NB4 (cell line): ENCODE data around the gene ANKRD11.

ENCODE experiments used
- CTCF ChIP-seq: IDR thresholded peaks from one replicate; pipeline ENCODE4 v1.5.1; 2012; ENCODE audit warnings: low read depth, low read length
- MAX ChIP-seq: IDR thresholded peaks from 2 replicates; pipeline ENCODE4 v1.6.1; 2011; ENCODE audit warnings: low read depth, low read length
- MYC ChIP-seq: IDR thresholded peaks from 2 replicates; pipeline ENCODE4 v1.6.1; 2011; ENCODE audit warnings: low read depth, low read length
- POLR2A ChIP-seq: IDR thresholded peaks from 2 replicates; pipeline ENCODE4 v1.6.1; 2011; ENCODE audit warnings: mild to moderate bottlenecking; ENCODE audit not compliant: insufficient read length; ENCODE audit errors: extremely low read depth

DNA sequence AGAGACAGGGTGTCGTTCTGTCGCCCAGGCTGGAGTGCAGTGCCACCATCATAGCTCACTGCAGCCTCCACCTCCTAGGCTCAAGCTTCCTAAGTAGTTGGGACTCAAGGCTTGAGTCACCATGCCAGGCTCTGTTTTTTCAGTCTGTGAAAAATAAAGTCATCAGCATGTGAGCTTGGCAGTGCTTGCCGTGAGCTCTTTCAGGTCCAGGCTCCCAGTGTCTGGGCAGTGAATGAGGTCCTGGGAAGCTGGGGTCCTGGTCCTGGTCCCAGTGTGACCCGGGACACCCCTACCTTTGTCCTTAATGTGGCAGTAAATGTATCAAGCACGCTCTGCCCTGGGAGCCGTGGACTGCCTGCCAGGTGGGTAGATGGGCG, 47.2 kb upstream of the ANKRD11 start:
- TF ChIP-seq POLR2A (no peak), CTCF (no peak), MAX (no peak), MYC (no peak)
